GM12878 (cell line): ENCODE results near the gene KIF22. TPM values are rescaled to one million over a fixed set of nuclear protein-coding genes. Genes with fewer than 3 reads are reported as not detected.

Experiments
- ATAC-seq: fragments of 200-7000 bp; cut with Tn5 transposase; 3 replicates; pipeline ENCODE4 v1.9.1; 2020; ENCODE audit warnings: mild to moderate bottlenecking, moderate library complexity
- BruUV-seq: library from RNA; stranded (reverse); fragments of 400-500 nt; replicated peaks from 2 replicates; lab custom pipeline; 2021; lab: Mats Ljungman, UMichigan
- CTCF ChIA-PET: fragments of 300-600 bp; sonication (Branson Sonifier 250); formaldehyde crosslinking; extraction: SDS; loops from one replicate; lab custom pipeline; 2021; ENCODE audit warnings: inconsistent platforms; lab: Yijun Ruan, JAX
- POLR2A ChIA-PET: fragments of 350-600 bp; formaldehyde crosslinking; extraction: SDS; loops from one replicate; lab custom pipeline; 2021; ENCODE audit warnings: inconsistent platforms; lab: Charles Lee
- RAD21 ChIA-PET: fragments of 300-600 bp; sonication (Branson Sonifier 250); formaldehyde crosslinking; loops from one replicate; lab custom pipeline; 2023; ENCODE audit warnings: antibody characterized with exemption; ENCODE audit not compliant: unreplicated experiment; lab: Charles Lee
- SMC1A ChIA-PET: fragments of 300-600 bp; sonication (Branson Sonifier 250); formaldehyde crosslinking; loops from one replicate; lab custom pipeline; 2023; ENCODE audit not compliant: unreplicated experiment, uncharacterized antibody; lab: Charles Lee
- DNase-seq: peaks from one replicate; pipeline ENCODE4 v3.0.0-alpha.2; 2011; ENCODE audit warnings: low read depth, low spot score
- FAIRE-seq: peaks from 3 replicates; lab custom pipeline; 2011; peaks lifted over from hg19 to GRCh38; lab: Jason Lieb, UNC
- H2AFZ ChIP-seq: 2 replicates; pipeline ENCODE4 v1.6.0; 2011; ENCODE audit warnings: low read depth, low read length, control low read depth; ENCODE audit not compliant: control insufficient read depth
- H3K27ac ChIP-seq: 2 replicates; pipeline ENCODE4 v1.5.1; 2011; ENCODE audit warnings: control low read depth; ENCODE audit not compliant: control insufficient read depth, insufficient read depth
- H3K27me3 ChIP-seq, 2 experiments: replicated peaks in 1 of 2; 2 replicates each; pipeline versions ENCODE4 v1.6.0 to v1.6.1; 2011; ENCODE audit warnings: low read length in 1 of 2; ENCODE audit not compliant: control insufficient read depth in 2 of 2, insufficient read depth in 2 of 2
- H3K36me3 ChIP-seq, 2 experiments: 2 replicates each; pipeline ENCODE4 v1.5.1; 2011; ENCODE audit warnings: low read length in 1 of 2; ENCODE audit not compliant: control insufficient read depth in 2 of 2, insufficient read depth in 2 of 2
- H3K4me1 ChIP-seq: 2 replicates; pipeline ENCODE4 v1.6.1; 2011; ENCODE audit warnings: mild to moderate bottlenecking, low read length, moderate library complexity, mixed read lengths; ENCODE audit not compliant: control insufficient read depth, insufficient read depth
- H3K4me2 ChIP-seq: 2 replicates; pipeline ENCODE4 v1.6.0; 2011; ENCODE audit warnings: control low read depth; ENCODE audit not compliant: control insufficient read depth, insufficient read depth
- H3K4me3 ChIP-seq: fragments of 200-600 bp; sonication (generic); 2 replicates; pipeline ENCODE4 v1.5.1; 2016
- H3K79me2 ChIP-seq: 2 replicates; pipeline ENCODE4 v1.6.0; 2011; ENCODE audit warnings: low read length; ENCODE audit not compliant: control insufficient read depth, insufficient read depth
- H3K9ac ChIP-seq: 2 replicates; pipeline ENCODE4 v1.8.0; 2011; ENCODE audit warnings: low read length, control low read depth, mixed read lengths; ENCODE audit not compliant: control insufficient read depth, insufficient read depth
- H3K9me3 ChIP-seq: replicated peaks from 3 replicates; pipeline ENCODE4 v1.5.1; 2011; ENCODE audit warnings: mild to moderate bottlenecking, low read length; ENCODE audit not compliant: control insufficient read depth, insufficient read depth
- H4K20me1 ChIP-seq: 2 replicates; pipeline ENCODE4 v1.6.0; 2011; ENCODE audit not compliant: control insufficient read depth, insufficient read depth
- BHLHE40 ChIP-seq, 2 experiments: fragments of 450-650 bp in 1 of 2; IDR thresholded peaks; 2 replicates each; pipeline ENCODE4 v1.6.1; 2011 to 2017; ENCODE audit warnings: low read depth in 2 of 2, borderline replicate concordance in 1 of 2, improper control_type of control experiment in 1 of 2, low read length in 1 of 2, mild to moderate bottlenecking in 1 of 2
- HDGF ChIP-seq: fragments of 450-650 bp; IDR thresholded peaks from 2 replicates; pipeline ENCODE4 v1.6.1; 2016; ENCODE audit warnings: antibody characterized with exemption
- PML ChIP-seq: IDR thresholded peaks from 2 replicates; pipeline ENCODE4 v1.6.1; 2012; ENCODE audit warnings: low read length, inconsistent platforms
- TCF3 ChIP-seq: IDR thresholded peaks from 2 replicates; pipeline ENCODE4 v1.6.1; 2012; ENCODE audit warnings: low read depth, mild to moderate bottlenecking, low read length, borderline replicate concordance; ENCODE audit not compliant: insufficient read depth
- WGBS: methylation state at CpG from one replicate; pipeline ENCODE4 v1.1.6; 2016; ENCODE audit warnings: low lambda C conversion rate; ENCODE audit not compliant: insufficient replicate concordance, insufficient coverage; ENCODE audit errors: missing lambda C conversion rate; 5-methylcytosine and 5-hydroxymethylcytosine counted together
- in situ Hi-C: fragments of 300-500 bp; cut with MboI; formaldehyde crosslinking; loops from 9 replicates; pipeline ENCODE4 v1.14.3; 2018; ENCODE audit warnings: mixed read lengths
- intact Hi-C: fragments of 100-400 bp; cut with micrococcal nuclease; formaldehyde crosslinking; loops from one replicate; pipeline ENCODE4 v1.14.2; 2022; ENCODE audit not compliant: unreplicated experiment
- polyA plus RNA-seq, 11 experiments: library from polyadenylated mRNA; depleted of rRNA in 4 of 11; unstranded in 6 of 11; stranded (reverse) in 5 of 11; fragments of >200 nt; fragmentation: Nextera tagmentation in 4 of 11; fragmentation: Illumina TruSeq in 1 of 11; extraction: Ambion mirVana in 4 of 11; extraction: Trizol in 1 of 11; gene quantifications; 1 replicate in 1 of 11; 2 replicates in 10 of 11; pipeline versions ENCODE4 v1.2.1 to v1.2.3, GENCODE V29; 2011 to 2016; ENCODE audit warnings: inconsistent platforms in 2 of 11, missing spikeins in 2 of 11, low read depth in 1 of 11
- total RNA-seq, 4 experiments: library from RNA; depleted of rRNA in 3 of 4; stranded (reverse); fragments of >200 nt in 3 of 4; fragmentation: Illumina TruSeq in 1 of 4; extraction: Trizol in 1 of 4; gene quantifications; 2 replicates each; pipeline versions ENCODE4 v1.2.1 to v1.2.3, GENCODE V29; 2013 to 2021

The KIF22 gene
- total and polyA plus RNA-seq, 10 of the 15 experiments (the other 5 are each of a cell fraction or from before 2014, with no cell fraction given) = 7.6 to 158 (median 132) TPM

DNA sequence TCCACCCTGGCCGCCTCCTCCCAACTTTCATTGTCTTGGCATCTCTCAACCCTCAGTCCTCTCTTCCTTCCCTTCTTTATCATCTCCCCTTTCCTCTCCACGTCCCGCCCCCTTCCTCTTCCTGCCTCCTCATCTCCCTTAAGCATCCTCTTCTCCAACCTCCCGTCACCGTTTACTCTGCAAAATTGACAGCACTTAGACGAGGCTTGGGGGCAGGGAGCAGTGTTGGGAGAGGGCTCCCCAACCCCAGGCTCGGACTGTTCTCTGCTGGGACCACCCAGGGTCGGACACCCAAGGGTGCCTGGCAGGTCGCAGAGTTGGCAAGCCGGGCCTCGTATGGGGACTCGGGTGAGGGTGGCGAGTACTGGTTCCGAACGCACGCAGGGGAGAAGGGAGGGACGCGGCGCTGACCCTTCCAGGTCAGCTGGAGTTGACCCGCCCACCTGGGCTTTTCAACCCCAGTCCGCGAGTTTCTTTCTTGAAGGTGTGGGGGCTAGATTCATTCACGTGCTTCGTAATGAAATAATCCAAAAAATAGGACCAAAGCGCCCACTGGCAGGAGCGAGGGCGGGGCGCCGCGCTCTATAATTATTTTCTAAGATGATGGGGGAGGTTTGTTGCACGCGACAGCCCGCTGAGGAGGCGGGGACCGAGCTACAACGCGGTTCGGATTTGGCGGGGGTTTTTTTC lies 24.6 kb downstream of the KIF22 start:
- no peak overlapping the region for H3K27ac ChIP-seq
- BruUV-seq = no TSS peak
- H3K4me1 ChIP-seq = peaks cover 26% of the 10 kb centered on the region
- TF ChIP-seq HDGF (peak; percentile 64), PML (no peak), TCF3 (no peak), BHLHE40 (IDR thresholded peaks at IDR 0.05; ENCODE audit: borderline replicate concordance in 1 of 2, low read depth in 2 of 2, low read length in 1 of 2) (peak in 1 of 2 experiments; percentile 68; a peak in 2 of 4 replicates)
- TF ChIP-seq, all 136 proteins: peak for 2
- Histone ChIP-seq H3K36me3 (peaks cover 0 to 2% of the 10 kb centered on the region in 2 experiments; a peak in 2 of 4 replicates), H3K79me2 (peaks cover 20% of the 10 kb centered on the region), H3K4me2 (peak overlapping the region; percentile 98), H3K27me3 (no peaks in the 10 kb centered on the region), H3K4me3 (peak overlapping the region; percentile 99; the same call in 1 of the 2 replicates), H4K20me1 (no peaks in the 10 kb centered on the region), H3K9me3 (no peaks in the 10 kb centered on the region), H2AFZ (peak overlapping the region; percentile 52), H3K9ac (peak overlapping the region; percentile 90)
- no peak for DNase-seq
- ATAC-seq = no peak
- ChIA-PET CTCF (interaction anchor here (0.6 to 8.3 kb wide), 12 partner anchors 8 to 158 kb away, joined by 3 to 99 read pairs (median 6); partner anchors contain the start of genes C16orf54 and KIF22), RAD21 (interaction anchor here (0.6 to 7.9 kb wide), 12 partner anchors 8 to 172 kb away, joined by 3 to 51 read pairs (median 4); partner anchors contain the start of gene MAZ), SMC1A (interaction anchor here (0.7 to 7.8 kb wide), 8 partner anchors 11 to 181 kb away, joined by 3 to 48 read pairs (median 4); partner anchors contain the start of genes INO80E and KIF22), POLR2A (interaction anchor here (0.6 to 2.7 kb wide), 12 partner anchors 8 to 1326 kb away, joined by 3 to 20 read pairs (median 6); partner anchors contain the start of genes KCTD13, MAZ and TAOK2)
- FAIRE-seq = no peak
- WGBS = 6% methylated on average over 28 of the region's 39 CpGs
- in situ Hi-C loops = loop anchor here (5.0 kb wide), 1 partner anchor 213 kb away; no protein-coding TSS in a partner anchor
- intact Hi-C loops = loop anchor here (5.0 kb wide), 1 partner anchor 207 kb away; the partner anchor contains the start of gene C16orf92
